ENCODE measurements around the gene CBX2. TPM values are rescaled to one million over a fixed set of nuclear protein-coding genes. Genes with fewer than 3 reads are reported as not detected.

CBX2 gene
- total RNA-seq, 1 donor from 2014 or later: 3.8 TPM

DNA sequence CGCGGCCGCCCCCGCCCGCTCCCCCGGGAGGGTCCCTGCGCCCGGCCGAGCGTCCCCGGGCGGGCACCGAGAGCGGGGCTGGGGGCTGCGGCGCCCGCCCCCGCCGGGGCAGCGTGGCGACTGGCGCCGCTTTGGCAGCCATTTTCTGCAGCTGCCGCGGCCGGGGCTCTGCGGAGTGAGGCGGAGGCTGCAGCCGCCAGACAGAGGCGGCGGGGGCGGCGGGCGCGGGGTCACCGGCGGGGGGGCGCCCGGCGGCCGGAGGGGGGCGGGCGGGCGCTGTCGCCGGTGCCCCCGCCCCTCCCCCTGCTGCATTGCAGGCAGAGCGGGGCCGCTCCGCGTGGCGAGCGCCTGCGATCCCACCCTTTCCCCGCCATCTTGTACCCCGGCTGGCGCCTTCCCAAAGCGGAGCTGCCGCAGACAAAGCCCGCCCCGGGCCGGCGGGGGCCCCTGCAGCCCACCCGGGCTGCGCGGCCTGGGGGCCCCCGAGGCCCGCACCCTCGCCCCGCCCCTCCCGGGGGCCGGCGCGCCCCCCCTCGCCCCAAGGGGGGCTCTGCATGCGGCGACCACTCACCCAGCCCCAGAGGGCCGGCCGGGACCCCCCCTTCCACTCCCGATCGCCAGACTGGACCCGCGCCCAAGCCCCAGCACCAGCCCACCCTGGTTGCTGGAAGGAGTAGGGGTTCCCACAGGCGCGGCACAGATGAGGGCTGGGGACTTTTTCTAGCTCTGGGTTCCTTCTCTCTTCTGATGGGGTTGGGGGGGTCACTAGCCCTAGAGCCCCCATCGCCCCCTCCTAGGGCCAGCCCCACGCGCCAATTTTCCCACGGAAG is 35.6 kb downstream of the CBX2 start:
- ATAC-seq: no peak

DNA sequence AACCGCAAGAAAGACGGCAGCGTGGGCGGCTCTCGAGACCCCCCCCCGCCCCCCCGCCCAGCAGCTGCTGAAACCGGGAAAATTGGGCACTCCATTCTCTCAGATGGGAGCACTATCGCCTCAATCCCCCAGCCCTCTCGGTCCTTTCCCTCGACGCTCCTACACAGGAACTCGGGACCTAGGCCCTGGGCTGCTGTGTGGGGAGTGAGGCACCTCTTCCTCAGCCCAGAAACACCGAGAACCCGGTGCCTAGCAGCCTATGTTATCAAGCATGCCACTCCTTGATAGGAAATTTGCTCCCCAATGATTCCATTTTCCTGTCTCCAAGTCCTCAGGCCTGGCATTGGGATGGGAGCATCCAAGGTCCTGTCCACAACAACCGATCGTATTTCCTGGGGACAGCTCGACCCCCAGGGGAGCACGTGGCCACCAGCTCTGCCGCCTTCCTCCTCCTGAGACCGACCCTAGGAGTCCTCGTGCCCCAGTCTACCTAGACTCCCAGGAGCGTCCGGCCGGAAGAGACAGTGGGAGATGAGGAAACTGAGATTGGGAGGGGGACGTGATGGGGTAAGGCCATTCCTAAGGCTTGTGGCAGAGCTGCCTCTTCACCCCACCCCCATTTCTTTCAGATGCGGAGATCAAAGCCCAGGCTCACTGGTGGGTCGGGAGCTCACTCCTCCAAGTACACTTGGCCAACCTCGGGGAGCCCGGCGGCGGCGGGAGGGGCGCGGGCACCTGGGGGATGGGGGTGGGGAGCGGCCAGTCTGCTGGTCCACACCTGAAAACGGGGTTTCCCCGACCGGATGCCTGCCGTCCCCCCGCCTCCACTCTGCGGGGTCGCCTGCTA is 36.4 kb downstream of the CBX2 start:
- ATAC-seq: no peak

DNA sequence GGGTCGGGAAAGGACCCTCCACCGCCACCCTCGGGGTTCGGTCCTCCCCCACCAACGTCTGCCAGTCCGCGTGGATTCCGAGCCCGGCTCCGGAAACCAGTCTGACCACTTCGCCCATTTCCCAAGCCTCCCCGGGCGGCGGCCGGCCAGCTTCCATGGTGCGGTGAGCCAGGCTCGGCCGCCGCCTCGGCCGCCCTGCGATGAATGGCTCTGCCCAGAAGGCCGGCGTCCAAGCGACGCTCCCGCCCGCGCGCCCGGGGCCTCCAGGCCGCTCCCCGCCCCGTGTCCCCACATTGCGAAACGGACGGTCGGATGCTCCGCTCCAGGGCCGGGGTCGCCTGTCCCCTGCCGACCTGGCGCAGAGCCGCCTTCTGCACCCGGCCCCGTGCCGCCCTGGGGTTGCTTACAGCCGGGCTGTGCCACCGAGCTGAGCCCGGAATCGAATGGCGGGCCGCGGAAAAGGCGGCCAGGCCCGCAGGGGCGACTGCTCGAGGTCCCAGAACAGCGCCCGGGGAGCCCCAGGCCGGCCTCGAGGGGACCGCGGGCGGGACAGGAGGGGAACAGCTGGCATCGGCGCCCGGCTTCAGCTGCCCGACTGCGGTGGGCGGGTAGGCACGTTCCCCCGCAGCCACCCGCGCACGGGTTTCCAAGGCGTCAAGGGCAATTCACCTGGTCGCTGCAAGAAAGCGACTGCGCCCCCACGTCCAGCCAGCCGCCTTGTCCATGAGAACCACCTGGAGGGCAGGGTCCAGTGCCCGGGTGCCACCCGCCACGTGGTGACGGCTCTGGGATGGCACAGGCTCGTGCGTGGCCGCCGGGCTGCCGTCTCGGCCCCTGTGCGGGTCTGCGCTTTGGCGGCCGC is 37.3 kb downstream of the CBX2 start:
- peak; percentile 40 for ATAC-seq

DNA sequence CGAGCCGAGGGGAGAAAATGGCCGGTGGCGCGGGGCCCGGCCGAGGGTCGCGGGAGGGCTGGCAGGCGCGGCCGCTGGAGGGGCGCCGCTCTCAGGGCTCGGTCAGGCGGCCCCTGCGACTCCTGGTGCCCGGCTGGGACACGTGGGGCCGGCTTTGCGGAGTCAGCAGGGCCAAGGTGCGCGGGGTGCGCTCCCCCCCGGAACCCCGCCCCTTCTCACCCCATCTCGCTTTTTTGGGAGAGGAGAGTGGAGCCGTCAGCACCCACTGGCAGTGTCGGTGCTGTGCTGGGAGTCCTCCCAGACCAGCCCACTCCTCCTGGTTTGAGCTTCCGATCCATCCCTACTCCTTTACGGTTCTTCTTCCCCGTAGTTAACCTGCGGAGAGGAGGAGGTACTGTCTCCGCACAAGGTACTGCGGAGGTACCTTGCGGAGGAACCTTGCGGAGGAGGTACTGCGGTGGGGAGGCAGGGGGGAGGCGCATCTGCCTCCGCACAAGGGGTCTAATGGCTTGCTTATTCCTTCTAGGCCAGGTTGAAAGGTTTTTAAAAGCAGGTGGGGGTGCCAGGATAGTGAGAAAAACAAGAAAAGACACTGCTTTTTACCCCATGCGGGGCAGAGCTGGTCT is 38.0 kb downstream of the CBX2 start:
- no peak for ATAC-seq

DNA sequence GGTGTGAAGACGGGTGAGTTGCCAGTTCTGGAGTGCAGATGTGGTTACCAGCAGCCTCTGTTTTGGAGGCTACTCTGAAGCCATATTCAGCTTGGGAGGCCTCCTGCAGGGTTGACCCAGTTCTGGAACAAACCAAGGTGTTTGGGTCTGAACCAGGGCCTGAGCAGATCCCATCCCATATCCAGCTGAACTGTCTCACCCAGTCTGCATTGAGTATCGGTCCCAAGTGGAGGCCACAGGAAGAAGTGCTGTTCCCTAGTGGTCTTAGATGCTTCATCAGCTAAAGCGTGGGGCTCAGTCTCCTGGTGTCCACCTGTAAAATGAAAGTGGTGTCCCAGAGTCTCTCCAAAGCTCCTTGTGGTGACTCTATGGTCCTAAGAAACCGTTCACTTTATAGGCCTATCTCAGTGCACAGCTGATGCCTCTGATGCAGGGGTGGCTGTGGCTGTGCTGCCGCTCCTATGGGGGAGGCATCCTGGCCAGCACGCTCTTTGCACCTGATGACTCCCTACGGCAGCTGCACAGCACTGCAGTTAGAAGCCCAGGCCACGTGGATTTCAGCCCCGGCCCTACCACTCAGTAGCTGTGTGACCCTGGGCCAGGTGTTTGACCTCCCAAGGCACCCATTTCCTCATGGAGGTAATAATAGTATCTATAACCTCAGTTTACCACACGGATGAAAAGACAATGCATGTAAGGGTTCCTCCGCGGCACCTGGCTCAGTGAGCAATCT is 40.2 kb downstream of the CBX2 start:
- no peak for ATAC-seq

DNA sequence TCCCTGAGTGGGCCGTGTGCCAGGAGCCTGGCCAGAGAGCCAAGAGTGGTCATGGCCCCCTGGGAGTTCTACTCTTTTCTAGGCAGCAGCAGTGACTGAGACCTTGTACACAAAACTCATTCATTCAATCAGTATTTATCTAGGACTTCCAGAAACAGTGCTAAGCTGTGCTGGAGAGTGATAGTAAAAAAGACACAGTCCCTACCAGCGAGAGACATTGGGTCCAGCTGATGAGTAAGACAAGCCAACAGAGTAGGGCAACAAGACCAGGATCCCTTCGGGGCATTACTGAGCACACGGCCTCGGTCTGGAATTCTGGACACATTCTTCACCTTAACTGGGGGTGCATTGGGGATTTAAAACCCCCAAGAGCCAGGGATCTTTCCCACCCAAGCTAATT is 41.1 kb downstream of the CBX2 start:
- no peak for ATAC-seq

DNA sequence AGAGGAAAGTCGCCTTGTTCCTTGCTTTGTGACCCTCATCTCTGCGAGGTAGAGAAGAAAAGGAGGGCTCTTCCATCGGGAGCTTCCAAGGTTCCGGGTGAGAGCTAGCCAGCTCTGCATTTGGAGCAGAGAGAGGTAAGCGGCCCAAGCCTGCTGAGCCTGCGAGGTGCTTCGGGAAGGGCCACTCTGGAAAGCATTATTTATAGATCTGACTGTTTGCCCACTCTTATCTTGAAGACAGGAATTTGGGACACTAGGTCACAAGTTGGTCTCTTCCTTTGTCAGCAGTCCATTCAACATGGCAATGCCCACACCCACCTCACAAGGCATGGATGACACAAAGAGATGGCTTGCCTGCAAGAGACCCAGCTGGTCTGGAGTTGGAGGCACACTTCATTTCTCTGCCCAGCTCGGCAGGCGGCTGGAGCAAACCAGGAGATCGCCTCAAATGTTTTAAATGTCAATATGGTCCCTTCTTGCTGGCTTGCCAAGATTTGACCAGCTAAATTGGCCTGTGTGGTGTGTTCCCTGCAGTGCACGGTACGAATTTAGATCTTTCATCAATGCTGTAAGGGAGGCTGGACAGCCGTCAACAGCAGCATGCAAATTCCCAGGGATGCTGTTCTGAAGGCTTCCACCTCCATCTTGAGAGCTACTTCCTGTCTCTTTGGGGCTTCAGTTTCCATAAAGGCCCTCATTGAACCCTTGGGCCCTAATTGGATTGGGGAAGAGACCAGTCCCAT is 41.8 kb downstream of the CBX2 start:
- no peak for ATAC-seq

DNA sequence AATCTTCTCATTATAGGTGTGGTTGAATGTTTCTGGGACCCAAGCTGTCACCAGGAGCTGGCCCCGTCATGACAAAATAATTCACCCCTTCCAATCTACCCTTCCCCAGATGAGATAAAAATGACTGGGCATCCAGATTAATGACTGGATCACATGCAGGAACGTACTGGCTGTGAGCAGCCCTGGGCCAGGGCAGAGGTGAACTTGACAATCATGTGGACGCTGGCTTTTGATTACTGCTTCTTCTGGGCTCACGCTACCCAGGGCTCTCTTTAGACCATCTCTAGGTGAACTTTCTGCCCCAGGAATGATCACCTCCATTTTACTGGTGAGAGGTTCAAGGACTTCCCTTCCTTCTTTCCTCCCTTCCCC is 43.0 kb downstream of the CBX2 start:
- ATAC-seq: no peak

DNA sequence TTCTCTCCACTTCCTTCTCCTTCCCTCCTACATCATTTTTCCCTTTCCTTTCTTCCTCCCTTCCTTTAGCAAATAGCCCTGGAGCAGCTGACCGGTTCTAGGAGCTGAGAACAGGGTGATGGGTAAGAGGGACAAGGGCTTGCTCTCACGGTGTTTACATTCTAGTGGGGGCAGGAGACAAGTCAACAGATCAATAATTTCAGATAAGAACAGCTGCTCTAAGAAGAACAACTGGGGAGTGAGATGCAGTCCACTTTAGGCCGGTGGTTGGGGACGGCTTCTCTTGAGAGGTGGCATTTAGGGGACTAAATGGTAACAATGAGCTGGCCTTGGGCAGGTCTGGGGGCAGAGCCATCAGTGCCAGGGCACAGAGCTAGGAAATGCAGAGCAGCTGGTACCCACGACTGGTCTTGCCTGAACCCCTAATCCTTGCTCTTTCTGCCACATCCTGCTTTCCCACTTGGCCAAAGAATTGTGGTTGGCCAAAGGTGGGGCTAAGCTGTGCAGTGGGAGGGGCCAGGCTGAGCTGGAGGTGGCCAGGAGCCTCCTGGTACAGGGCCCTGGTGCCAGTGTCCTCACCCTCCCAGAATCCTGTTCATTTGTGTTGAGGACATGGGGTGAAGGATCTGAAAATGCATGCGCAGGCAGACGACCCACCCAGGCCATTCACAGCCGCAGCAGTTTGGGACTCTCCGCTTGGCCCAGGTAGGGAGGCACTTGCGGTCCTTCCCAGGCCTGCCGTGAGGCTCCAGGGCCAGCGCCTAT is 43.6 kb downstream of the CBX2 start:
- no peak for ATAC-seq

DNA sequence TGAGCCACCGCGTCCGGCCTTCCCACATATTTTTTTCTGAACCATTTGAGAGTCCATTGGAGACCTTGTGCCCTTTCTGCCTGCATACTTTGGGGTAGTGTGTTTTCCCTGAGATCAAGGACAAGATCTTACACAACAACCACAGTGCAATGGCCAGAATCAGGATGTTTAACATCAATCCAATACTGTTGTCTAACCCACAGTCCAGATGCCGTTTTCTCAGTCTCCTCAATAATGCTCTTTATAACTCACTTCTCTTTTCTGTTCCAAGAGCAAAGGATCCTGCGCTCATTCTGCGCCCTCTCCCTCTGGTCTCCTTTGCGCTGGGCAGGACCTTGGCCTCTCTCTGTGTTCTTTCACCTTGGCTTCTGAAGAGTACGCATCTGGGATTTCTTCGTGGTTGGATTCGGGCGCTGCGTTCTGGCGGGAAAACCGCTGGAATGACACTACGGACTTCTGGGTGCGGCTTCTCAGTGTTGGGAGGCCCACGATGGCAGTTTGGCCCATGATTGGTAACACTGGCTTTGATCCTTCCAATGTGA is 44.7 kb downstream of the CBX2 start:
- no peak for ATAC-seq

DNA sequence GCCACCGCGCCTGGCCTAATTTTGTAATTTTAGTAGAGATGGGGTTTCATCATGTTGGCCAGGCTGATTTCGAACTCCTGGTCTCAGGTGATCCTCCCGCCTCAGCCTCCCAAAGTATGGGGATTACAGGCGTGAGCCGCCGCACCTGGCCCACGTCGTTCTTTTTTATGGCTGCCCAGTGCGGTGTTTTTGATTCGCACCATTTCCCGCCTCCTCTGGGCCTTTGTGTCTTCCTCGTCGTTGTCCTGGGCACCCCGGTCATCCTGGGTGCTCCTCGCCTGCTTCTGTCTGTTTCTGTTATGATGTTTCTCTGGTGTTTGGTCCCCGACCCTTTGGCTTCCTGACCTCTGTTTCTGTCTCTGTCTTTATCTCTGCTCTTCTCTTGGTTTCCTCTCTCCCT is 46.3 kb downstream of the CBX2 start:
- no peak for ATAC-seq

DNA sequence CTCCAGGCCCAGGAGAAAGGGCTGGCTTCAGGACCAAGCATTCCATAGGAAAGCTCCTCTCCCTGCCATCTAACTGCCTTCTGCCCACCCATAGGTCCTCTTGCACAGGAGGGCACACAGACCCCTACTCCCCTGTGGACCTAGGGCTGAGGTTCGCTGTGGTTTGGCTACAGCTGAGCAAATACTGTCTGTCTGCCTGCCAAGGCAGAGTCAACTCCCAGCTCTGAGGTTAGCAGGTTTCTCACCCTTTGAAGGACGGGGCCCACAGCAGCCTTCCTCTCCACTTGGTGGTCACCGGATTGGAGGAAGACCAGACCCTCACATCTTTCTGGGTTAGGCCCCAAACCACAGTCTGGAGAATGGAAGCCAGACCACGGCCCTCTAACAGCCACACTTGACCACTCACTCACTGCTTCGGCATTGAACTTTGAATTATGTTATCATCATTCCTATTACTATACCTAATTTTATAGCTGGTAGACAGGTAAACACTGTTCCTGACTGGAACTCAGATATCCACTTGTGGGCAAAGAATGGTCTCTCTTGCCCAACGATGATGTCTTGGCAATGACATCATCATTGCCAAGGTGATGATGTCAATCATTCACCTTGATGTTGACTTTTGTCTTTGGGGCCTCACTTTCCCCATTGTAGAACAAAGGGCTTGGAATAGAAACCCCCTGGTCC is 47.1 kb downstream of the CBX2 start:
- ATAC-seq: no peak

DNA sequence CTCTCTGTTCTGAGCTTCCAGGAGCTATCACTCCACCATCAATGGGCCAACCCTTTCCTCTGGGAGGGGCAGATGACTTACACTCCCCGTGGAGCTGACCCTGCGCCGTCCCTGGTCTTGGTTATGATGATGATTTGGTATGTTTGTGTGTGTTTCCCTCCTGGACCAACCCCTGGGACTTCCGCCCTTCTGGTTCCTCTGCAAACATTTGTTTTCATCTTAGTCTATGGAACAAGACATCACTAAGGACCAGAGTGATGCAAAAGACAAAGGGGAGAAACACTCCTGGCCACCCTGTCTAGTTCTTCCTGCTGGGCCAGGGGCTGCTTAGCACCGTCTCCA is 47.6 kb downstream of the CBX2 start:
- no peak for ATAC-seq

DNA sequence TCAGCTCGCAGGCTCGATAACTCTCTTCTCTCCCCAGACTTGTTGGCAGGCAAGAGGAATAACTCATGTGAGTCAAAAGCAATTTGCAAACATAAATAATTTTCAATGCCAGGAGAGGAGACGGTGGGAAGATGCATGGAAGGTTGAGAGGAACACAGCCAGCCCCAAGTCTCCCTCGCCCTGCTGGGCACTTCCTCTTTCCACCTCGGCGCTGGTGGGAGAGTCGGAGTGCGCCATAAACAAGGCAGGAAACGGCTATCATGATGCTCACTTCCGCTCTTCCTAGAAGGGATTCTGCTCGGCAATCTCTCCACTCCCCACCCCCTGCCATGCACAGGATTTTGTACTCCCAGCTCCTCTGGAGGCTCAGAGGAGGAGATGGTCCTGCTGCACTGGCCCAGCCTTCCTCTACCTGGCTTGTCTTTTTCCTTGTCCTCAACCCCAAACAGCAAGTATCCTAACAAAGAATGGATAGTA is 48.3 kb downstream of the CBX2 start:
- no peak for ATAC-seq

DNA sequence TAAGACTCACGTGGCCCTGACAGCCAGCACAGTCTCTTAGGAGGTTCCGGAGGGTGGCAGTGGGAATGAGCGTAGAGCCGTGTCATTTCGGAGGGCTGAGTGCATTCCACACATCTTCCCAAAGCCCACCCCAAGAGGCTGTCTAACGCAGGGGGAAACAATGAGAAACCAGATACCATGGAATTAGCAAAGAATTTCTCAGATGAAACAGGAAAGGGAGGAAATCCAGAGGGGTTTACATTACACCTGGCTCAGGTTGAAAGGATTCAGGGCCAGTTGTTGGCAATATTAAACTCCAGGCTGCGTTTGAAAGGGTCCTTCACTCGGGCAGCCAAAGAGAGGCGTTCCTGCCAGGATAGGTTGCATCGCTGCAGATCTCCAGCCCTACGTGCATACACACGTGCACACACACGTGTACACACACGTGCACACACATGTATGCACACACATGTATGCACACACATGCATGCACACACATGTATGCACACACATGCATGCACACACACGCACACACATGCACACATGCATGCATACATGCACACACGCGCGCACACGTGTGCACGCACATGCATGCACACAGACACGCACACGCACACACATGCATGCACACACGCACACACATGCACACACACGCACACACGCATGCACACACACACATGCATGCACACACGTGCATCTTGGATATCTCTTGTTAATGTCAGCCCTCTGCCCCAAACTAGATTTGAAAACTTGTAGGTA is 49.1 kb downstream of the CBX2 start:
- ATAC-seq: no peak

DNA sequence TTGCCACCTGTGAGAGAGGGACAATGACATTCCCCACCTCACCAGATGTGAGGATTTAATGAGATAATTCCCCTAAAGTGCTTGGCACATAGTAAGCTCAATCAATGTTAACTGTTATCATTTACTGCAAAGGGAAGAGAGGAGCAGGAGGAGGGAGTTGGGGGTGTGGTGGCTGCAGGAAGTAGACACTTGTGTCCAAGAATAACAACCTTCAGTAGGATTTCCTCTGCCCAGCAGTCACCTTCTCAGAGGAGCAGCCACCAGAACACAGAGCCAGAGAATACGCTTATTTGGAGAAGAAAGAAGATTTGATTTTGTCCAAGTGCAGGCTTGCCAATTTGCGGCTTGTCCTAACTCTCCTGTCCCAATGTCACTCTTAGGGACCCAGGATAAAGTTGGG is 51.1 kb downstream of the CBX2 start:
- ATAC-seq: no peak

DNA sequence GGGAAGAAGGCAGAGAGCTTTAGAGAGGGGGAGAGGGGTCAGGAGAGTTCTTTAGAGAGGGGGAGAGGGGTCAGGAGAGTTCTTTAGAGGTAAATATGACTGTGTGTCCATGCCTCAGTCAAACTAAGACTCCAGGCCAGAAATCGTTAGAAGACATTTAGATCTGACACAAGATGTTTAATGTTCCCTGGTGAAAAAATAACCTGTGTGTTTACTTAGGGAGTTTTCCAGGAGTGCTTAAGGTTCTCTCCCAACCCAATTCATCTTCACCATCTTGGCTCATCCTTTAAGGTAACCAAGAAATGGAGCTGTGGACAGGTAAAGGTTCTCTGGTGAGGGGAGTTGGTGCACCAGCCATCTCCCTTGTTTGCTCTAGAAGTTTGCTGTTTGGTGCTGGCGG is 51.5 kb downstream of the CBX2 start:
- ATAC-seq: no peak

DNA sequence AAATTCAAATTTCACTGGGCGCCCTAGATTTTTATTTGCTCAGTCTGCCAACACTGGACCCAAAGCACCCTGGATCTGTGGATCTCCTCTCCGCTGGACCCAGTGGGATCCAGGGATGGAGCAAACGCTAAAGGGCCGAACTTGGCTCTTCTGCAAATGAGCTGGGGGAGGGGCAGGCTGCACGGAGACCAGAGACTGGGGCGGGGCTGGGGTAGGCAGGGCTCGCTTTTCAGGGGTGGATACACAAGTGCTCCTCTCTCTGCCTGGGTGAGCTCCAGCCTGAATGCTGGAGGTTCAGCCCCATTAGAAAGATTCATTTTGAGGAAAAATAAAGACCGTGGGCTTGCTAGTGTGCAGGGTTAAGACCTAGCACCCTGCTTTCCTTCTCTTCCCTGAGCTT is 52.4 kb downstream of the CBX2 start:
- ATAC-seq: no peak

All from esophagus mucosa (tissue), 1 donor.